ENCODE results near the gene PMEPA1.

DNA sequence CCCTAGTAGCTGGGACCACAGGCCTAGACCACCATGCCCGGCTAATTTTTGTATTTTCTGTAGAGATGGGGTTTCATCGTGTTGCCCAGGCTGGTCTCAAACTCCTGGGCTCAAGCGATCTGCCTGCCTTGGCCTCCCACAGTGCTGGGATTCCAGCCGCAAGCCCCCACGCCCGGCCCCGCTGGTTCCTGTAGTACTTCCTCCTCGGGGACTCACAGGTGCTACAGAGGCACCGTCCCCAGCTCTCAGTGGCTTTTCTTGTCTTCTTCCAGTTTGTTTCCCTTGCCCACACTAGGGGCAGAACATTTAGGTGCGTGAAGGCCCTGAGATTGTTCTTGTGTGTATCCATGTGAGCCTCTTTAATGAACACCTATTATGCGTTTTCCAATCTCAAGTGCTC lies 88.8 kb downstream of the PMEPA1 start:
- TF ChIP-seq L3MBTL2 (conservative IDR thresholded peaks at IDR 0.05) = no peak
- no peak for TF ChIP-seq BHLHE40 (IDR thresholded peaks at IDR 0.05; ENCODE audit: borderline replicate concordance)
- no peak for TF ChIP-seq FOXM1 (IDR thresholded peaks at IDR 0.05; ENCODE audit: borderline replicate concordance)
- TF ChIP-seq ZNF384 (IDR thresholded peaks at IDR 0.05) = no peak
- no peak for TF ChIP-seq SP1 (IDR thresholded peaks at IDR 0.05)
- no peak for TF ChIP-seq NFRKB (IDR thresholded peaks at IDR 0.05)

Measured in HEK293T (cell line).